ENCODE measurements around the gene NOX5. TPM values are rescaled to one million over a fixed set of nuclear protein-coding genes. Genes with fewer than 3 reads are reported as not detected.

NOX5 gene
- total RNA-seq, 2 experiments from 2014 or later, result 0.02 TPM; not detected in 1

GRCh38 chr15:69011641-69012040, 2.9 kb upstream of the NOX5 start:
- Mint-ChIP-seq H3K9me3 (peaks cover 31% of the 10 kb centered on the region), H3K4me3 (no peak overlapping the region), H3K4me1 (ENCODE audit: low read depth) (no peaks in the 10 kb centered on the region), H3K36me3 (peaks cover 6% of the 10 kb centered on the region), H3K27ac (no peak overlapping the region), H3K27me3 (peaks cover 5% of the 10 kb centered on the region)
- DNase-seq, result no peak
- CTCF ChIA-PET, result no interaction called here
- intact Hi-C loops (cut with micrococcal nuclease), result no loop called here
- POLR2A ChIA-PET, result no interaction called here

DNA sequence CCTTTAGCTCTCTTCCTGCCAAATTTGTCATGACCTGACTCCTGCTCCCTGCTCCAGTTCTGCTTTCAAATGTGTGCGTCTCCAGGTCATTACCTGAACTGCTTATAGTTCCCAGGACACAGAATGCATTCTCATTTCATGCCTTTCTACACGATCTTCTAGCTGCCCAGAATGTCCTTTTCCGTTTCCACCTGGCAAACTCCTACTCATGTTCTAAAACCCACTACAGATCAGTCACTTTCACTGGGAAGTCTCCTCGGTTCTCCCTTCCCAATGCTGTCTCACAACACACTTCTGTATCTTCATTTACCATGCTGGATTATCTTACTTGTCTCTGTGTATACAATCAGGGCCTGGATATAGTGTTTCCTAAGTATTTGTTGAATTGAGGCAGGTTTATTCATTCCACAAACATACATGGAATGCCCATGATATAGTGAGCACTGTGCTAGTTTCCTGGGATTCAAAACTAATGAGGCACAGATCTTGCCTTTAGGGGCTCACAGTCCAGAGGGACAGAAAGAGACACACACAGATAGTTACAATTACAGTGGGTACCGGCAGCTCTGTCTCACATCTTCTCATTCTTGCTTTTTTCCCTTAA, 1.6 kb upstream of the NOX5 start:
- peaks cover 3% of the 10 kb centered on the region for H3K36me3 Mint-ChIP-seq
- ChIA-PET POLR2A (no interaction called here), CTCF (no interaction called here)
- H3K27me3 Mint-ChIP-seq, result peaks cover 2% of the 10 kb centered on the region
- no peak overlapping the region for H3K27ac Mint-ChIP-seq
- no peaks in the 10 kb centered on the region for H3K4me1 Mint-ChIP-seq (ENCODE audit: low read depth)
- intact Hi-C loops (cut with micrococcal nuclease), result no loop called here
- H3K4me3 Mint-ChIP-seq, result no peak overlapping the region
- peaks cover 25% of the 10 kb centered on the region for H3K9me3 Mint-ChIP-seq
- no peak for DNase-seq

GRCh38 chr15:69013726-69014406, 629 bp upstream of the NOX5 start:
- Mint-ChIP-seq H3K36me3 (peaks cover 3% of the 10 kb centered on the region), H3K4me3 (no peak overlapping the region), H3K9me3 (peaks cover 16% of the 10 kb centered on the region), H3K4me1 (ENCODE audit: low read depth) (no peaks in the 10 kb centered on the region), H3K27ac (no peak overlapping the region), H3K27me3 (peaks cover 2% of the 10 kb centered on the region)
- CTCF ChIA-PET, result interaction anchor here (1.1 kb wide), 1 partner anchor 18 kb away, joined by 3 read pairs; no protein-coding TSS in a partner anchor
- POLR2A ChIA-PET, result no interaction called here
- no peak for DNase-seq
- intact Hi-C loops (cut with micrococcal nuclease), result no loop called here

DNA sequence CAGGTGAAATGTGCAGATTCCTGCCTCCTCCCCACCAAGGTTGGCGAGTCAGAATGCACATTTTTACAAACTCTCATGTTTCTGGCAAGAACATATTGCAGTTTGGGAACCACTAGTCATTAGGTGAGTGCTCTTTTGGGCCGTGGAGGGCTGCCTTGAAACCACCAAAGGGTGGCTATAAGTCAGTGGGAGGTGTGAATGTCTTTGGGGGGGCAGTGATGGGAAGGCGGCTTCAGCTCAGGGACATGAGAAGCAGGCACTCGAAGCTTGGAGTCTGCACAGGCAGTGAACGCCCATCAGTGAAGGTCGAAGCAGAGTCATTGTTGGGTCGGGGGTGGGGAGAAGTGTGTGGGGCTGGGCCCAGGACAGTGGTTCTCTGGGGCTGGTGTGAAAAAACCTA, 1.1 kb downstream of the NOX5 start:
- H3K4me1 Mint-ChIP-seq (ENCODE audit: low read depth), result no peaks in the 10 kb centered on the region
- intact Hi-C loops (cut with micrococcal nuclease), result no loop called here
- POLR2A ChIA-PET, result no interaction called here
- no peaks in the 10 kb centered on the region for H3K9me3 Mint-ChIP-seq
- no peak for DNase-seq
- no peak overlapping the region for H3K4me3 Mint-ChIP-seq
- no peaks in the 10 kb centered on the region for H3K36me3 Mint-ChIP-seq
- H3K27ac Mint-ChIP-seq, result no peak overlapping the region
- CTCF ChIA-PET, result no interaction called here
- H3K27me3 Mint-ChIP-seq, result peaks cover 8% of the 10 kb centered on the region

- no peaks in the 10 kb centered on the region for H3K9me3 Mint-ChIP-seq
- peaks cover 8% of the 10 kb centered on the region for H3K27me3 Mint-ChIP-seq
- no peak overlapping the region for H3K27ac Mint-ChIP-seq
- intact Hi-C loops (cut with micrococcal nuclease), result no loop called here
- no peaks in the 10 kb centered on the region for H3K4me1 Mint-ChIP-seq (ENCODE audit: low read depth)
- H3K4me3 Mint-ChIP-seq, result no peak overlapping the region
- CTCF ChIA-PET, result no interaction called here
- no peaks in the 10 kb centered on the region for H3K36me3 Mint-ChIP-seq
- POLR2A ChIA-PET, result no interaction called here
- no peak for DNase-seq
Measured at GRCh38 chr15:69016021-69016595, 1.6 kb downstream of the NOX5 start.

- POLR2A ChIA-PET, result no interaction called here
- CTCF ChIA-PET, result interaction anchor here (0.9 kb wide), 1 partner anchor 12 kb away, joined by 3 read pairs; no protein-coding TSS in a partner anchor
Measured at GRCh38 chr15:69017978-69018377, 3.5 kb downstream of the NOX5 start.

GRCh38 chr15:69018951-69019350, 4.5 kb downstream of the NOX5 start:
- no peaks in the 10 kb centered on the region for H3K4me1 Mint-ChIP-seq (ENCODE audit: low read depth)

More at GRCh38 chr15:69017978-69018377, 3.5 kb downstream of the NOX5 start:
- intact Hi-C loops (cut with micrococcal nuclease), result no loop called here
- no peaks in the 10 kb centered on the region for H3K9me3 Mint-ChIP-seq
- H3K36me3 Mint-ChIP-seq, result no peaks in the 10 kb centered on the region
- peaks cover 9% of the 10 kb centered on the region for H3K27me3 Mint-ChIP-seq
- no peak overlapping the region for H3K4me3 Mint-ChIP-seq
- no peaks in the 10 kb centered on the region for H3K4me1 Mint-ChIP-seq (ENCODE audit: low read depth)
- no peak overlapping the region for H3K27ac Mint-ChIP-seq
- no peak for DNase-seq

DNA sequence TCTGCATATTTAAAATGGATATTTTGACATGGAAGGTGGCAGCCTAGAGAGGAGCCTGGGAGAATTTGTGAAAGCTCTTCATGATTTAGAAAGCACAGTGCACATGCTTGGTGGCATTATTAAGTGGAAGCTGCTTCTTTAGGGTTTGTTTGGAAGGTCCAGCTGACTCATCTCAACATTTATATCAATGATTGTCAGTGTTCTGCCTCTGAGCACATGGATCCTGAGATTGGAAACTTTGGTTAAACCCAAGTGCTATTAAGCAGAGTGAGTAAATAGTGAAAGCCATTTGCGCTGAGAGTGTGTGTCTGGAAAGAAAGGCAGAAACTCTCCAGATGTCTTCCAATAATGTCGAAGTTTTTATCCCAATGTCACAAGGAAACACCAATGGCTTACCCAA, 7.4 kb downstream of the NOX5 start:
- Mint-ChIP-seq H3K9me3 (no peaks in the 10 kb centered on the region), H3K4me3 (no peak overlapping the region), H3K36me3 (no peaks in the 10 kb centered on the region), H3K27ac (no peak overlapping the region), H3K27me3 (peaks cover 8% of the 10 kb centered on the region), H3K4me1 (ENCODE audit: low read depth) (no peaks in the 10 kb centered on the region)
- DNase-seq, result no peak
- ChIA-PET POLR2A (no interaction called here), CTCF (interaction anchor here (2.5 kb wide), 1 partner anchor 10 kb away, joined by 11 read pairs; no protein-coding TSS in a partner anchor)
- intact Hi-C loops (cut with micrococcal nuclease), result no loop called here

More at GRCh38 chr15:69018951-69019350, 4.5 kb downstream of the NOX5 start:
- no peak overlapping the region for H3K27ac Mint-ChIP-seq
- no peaks in the 10 kb centered on the region for H3K36me3 Mint-ChIP-seq
- H3K9me3 Mint-ChIP-seq, result no peaks in the 10 kb centered on the region
- intact Hi-C loops (cut with micrococcal nuclease), result no loop called here
- DNase-seq, result no peak
- H3K4me3 Mint-ChIP-seq, result no peak overlapping the region
- ChIA-PET CTCF (interaction anchor here (0.9 kb wide), 1 partner anchor 11 kb away, joined by 3 read pairs; no protein-coding TSS in a partner anchor), POLR2A (no interaction called here)
- H3K27me3 Mint-ChIP-seq, result peaks cover 10% of the 10 kb centered on the region

DNA sequence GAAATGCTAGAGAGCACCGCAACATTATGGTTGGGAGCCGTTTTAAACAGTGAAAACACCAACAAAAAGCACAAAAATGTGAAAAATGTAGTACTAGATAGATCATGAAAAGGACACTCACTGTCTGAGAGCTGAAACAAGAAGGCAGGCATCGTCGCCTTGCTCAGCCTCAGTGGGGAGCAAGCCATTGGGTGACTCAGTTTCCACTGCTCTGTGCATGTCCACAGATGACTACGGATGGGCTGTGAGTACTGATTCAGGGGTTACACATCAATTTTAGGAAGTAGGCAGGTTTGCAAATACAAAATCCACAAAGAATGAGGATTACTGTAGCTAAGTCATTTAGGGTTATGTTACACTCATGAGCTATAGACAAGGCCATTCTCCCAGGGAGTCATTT, 10.8 kb downstream of the NOX5 start:
- Mint-ChIP-seq H3K4me3 (no peak overlapping the region), H3K4me1 (ENCODE audit: low read depth) (no peaks in the 10 kb centered on the region), H3K36me3 (no peaks in the 10 kb centered on the region), H3K9me3 (no peaks in the 10 kb centered on the region), H3K27me3 (peaks cover 5% of the 10 kb centered on the region), H3K27ac (no peak overlapping the region)
- no peak for DNase-seq
- ChIA-PET POLR2A (no interaction called here), CTCF (interaction anchor here (1.4 kb wide), 1 partner anchor 9 kb away, joined by 3 read pairs; no protein-coding TSS in a partner anchor)
- intact Hi-C loops (cut with micrococcal nuclease), result no loop called here

GRCh38 chr15:69026355-69026754, 11.9 kb downstream of the NOX5 start:
- Mint-ChIP-seq H3K4me3 (no peak overlapping the region), H3K27ac (no peak overlapping the region), H3K27me3 (peaks cover 10% of the 10 kb centered on the region), H3K4me1 (ENCODE audit: low read depth) (no peaks in the 10 kb centered on the region), H3K36me3 (no peaks in the 10 kb centered on the region), H3K9me3 (no peaks in the 10 kb centered on the region)
- POLR2A ChIA-PET, result no interaction called here
- intact Hi-C loops (cut with micrococcal nuclease), result no loop called here
- DNase-seq, result no peak
- CTCF ChIA-PET, result no interaction called here

DNA sequence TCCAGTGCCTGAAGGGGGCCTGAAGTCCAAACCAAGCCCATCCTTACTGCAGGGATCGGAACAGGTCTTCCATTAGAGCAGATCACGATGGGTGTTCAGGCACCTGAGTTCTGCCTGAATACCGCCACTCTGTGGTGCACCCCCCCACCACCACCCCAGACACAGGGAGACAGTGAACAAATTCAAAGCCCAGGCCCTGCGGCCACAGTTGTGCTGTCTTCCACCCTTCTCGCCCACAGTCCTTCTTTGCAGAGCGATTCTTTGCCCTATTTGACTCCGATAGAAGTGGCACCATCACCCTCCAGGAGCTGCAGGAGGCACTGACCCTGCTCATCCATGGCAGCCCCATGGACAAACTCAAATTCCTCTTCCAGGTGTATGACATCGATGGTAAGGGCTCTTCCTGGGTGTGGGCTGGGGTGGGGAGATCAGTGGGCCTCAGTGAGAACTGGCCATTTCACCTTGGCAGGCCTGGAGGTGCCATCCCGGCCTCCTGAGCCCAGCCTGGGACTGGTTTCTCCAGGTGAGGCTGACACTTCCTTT, 13.6 kb downstream of the NOX5 start:
- H3K27ac Mint-ChIP-seq, result no peak overlapping the region
- no peak overlapping the region for H3K4me3 Mint-ChIP-seq
- intact Hi-C loops (cut with micrococcal nuclease), result no loop called here
- no peak for DNase-seq
- ChIA-PET CTCF (no interaction called here), POLR2A (no interaction called here)
- no peaks in the 10 kb centered on the region for H3K9me3 Mint-ChIP-seq
- no peaks in the 10 kb centered on the region for H3K36me3 Mint-ChIP-seq
- H3K27me3 Mint-ChIP-seq, result peaks cover 16% of the 10 kb centered on the region
- peaks cover 4% of the 10 kb centered on the region for H3K4me1 Mint-ChIP-seq (ENCODE audit: low read depth)
